GM19043 (cell line): ENCODE measurements around the gene TBC1D30.
"Not testable (repeated sequence)": the region's sequence is repeated elsewhere in the genome, so short reads cannot be mapped to it uniquely, and the experiment has no call there.

Experiments used
- ATAC-seq: cut with Tn5 transposase; IDR thresholded peaks from one replicate; pipeline ENCODE4 v1.9.1; 2021; ENCODE audit warnings: low read depth; ENCODE audit not compliant: unreplicated experiment

Gene TBC1D30

DNA sequence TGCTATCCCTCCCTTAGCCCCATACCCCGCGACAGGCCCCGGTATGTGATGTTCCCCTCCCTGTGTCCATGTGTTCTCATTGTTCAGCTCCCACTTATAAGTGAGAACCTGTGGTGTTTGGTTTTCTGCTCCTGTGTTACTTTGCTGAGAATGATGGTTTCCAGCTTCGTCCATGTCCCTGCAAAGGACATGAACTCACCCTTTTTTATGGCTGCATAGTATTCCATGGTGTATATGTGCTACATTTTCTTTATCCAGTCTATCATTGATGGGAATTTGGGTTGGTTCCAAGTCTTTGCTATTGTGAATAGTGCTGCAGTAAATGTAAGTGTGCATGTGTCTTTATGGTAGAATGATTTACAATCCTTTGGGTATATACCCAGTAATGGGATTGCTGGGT lies 24.0 kb downstream of the TBC1D30 start:
- ATAC-seq = not testable (repeated sequence)

DNA sequence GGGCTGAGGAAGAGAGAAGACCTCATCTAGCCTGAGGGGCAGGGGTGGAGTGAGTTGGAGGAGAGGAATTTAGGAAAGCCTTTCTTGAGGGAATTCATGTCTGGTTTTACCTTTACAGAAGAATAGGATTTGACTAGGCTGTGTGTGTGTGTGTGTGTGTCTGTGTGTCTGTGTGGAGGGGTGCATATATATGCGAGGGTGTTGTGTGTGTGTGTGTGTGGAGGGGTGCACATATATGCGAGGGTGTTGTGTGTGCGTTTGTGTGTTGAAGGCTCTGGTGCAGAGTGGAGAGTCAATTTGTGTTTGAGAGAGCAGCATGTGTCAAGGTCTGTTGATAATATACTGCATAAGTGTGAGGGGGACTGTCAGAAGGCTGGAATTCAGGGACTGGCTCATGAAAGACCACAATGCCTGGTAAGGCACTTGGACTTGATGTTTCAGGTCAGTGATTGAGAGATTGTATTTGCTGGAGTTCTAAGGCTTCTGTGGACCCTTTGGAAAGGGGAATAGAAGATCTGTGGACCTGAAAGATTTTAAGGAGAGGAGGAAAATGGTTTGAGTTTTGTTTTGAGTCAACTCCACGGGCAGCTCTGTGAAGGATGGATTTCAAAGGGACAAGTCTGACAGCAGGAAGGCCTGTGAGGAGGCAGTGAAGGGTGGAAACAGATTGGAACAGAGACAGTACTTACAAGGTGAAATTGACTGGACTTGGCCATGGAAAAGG lies 34.6 kb downstream of the TBC1D30 start:
- ATAC-seq = no peak

DNA sequence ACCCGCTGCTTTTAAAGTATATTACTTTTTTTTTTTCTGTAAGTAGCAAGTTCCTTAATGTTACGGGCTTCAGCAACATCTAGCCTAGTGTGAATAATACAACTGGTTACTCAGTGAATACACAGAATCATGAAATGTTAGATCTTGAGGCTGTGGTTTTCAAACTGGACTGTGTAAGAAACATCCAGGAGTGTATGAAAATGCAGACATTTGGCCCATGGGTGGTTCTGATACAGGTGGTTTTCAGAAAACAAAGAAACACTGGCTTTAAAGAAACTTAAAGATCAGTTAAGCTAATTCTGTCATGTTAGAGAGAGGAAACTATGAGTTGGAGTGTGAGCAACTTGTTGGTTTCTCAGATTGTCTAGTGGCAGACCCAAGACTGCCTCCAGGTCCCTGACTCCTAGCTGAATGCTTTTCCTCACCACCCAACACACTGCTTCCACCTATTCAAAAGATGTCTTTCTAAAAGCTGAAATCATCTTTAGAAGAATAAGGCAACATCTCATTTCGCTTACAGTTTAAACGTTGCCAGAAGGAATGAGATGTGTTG lies 36.1 kb downstream of the TBC1D30 start:
- ATAC-seq = no peak

GRCh38 chr12:64864319-64864718 lies 39.9 kb downstream of the TBC1D30 start:
- ATAC-seq = no peak

GRCh38 chr12:64875186-64875585 lies 50.7 kb downstream of the TBC1D30 start:
- no peak for ATAC-seq

GRCh38 chr12:64876388-64877071 lies 52.1 kb downstream of the TBC1D30 start:
- peak; percentile 12 for ATAC-seq

DNA sequence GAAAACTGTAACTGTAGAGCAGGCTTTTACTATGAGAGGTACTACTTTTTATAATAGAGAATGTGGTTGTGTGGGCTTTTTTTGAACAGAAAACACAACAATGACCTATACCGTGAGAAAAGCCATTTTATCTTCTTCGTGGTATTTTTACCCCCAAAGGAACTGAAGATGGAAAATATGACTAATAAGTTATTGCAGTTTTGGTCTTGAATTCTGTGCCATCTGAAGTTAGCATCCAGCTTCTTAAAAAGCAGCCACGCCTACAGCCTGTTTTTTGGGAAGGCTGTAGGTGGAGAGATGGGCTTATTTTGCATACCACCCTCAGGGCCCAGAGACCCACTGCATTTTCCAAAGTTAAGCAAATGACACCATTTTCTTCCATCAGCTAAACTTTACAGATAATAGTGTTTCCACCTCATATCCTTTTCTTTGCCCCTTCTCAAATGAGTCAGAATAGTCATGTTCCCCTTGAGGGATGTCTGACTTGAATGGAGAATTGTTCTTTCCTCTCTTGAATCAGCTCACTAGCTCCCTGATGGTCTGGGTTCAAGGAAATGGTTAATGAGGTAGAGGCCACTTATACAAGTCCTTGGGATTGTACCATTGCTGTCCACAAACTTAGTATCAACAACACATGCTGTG lies 53.0 kb downstream of the TBC1D30 start:
- ATAC-seq = peak; percentile 72

GRCh38 chr12:64882687-64883086 lies 58.2 kb downstream of the TBC1D30 start:
- no peak for ATAC-seq

- ATAC-seq = no peak
Observed at GRCh38 chr12:64883264-64884163, 59.1 kb downstream of the TBC1D30 start.

- ATAC-seq = no peak
Observed at GRCh38 chr12:64884164-64884542, 59.7 kb downstream of the TBC1D30 start.

GRCh38 chr12:64884728-64885127 lies 60.3 kb downstream of the TBC1D30 start:
- ATAC-seq = no peak

- ATAC-seq = no peak
Observed at GRCh38 chr12:64889434-64890216, 65.2 kb downstream of the TBC1D30 start.

DNA sequence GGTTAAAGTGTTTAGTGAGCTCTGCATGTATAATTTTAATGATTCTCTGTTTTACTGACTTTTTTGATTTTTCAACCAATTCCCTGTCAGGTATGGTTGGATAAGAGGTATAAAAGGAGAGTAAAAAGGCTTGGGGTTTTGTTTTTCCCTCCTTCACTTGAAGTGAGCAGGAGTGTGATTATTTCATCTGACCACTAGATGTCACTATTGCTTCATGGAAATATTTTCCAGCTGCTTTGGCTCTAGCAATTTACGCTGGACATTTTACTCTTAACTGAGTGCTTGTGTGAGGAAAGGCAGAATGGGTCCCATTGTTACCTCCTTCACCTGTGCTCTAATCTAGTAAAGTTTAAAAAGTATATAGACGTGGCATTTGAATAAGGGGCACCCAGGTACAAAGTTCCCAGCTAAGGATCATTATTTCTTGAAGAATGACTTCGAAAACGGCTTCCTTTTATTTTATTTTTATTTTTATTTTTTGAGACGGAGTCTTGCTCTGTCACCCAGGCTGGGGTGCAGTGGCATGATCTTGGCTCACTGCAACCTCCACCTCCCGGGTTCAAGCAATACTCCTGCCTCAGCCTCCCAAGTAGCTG lies 66.5 kb downstream of the TBC1D30 start:
- peak; percentile 56 for ATAC-seq

GRCh38 chr12:64891629-64892028 lies 67.2 kb downstream of the TBC1D30 start:
- ATAC-seq = no peak

GRCh38 chr12:64892561-64892960 lies 68.1 kb downstream of the TBC1D30 start:
- ATAC-seq = no peak

- no peak for ATAC-seq
Observed at GRCh38 chr12:64893961-64894360, 69.5 kb downstream of the TBC1D30 start.

- ATAC-seq = no peak
Observed at GRCh38 chr12:64894827-64895475, 70.5 kb downstream of the TBC1D30 start.

- ATAC-seq = no peak
Observed at GRCh38 chr12:64895526-64895925, 71.1 kb downstream of the TBC1D30 start.

- no peak for ATAC-seq
Observed at GRCh38 chr12:64900540-64900939, 76.1 kb downstream of the TBC1D30 start.
